Measurements from ENCODE around the gene HNRNPC. TPM values are rescaled to one million over a fixed set of nuclear protein-coding genes. Genes with fewer than 3 reads are reported as not detected.

Gene HNRNPC
- total and polyA plus RNA-seq, 9 of the 15 experiments (the other 6 are each of a cell fraction or from before 2014, with no cell fraction given), result 679 to 1,557 (median 1,191) TPM

DNA sequence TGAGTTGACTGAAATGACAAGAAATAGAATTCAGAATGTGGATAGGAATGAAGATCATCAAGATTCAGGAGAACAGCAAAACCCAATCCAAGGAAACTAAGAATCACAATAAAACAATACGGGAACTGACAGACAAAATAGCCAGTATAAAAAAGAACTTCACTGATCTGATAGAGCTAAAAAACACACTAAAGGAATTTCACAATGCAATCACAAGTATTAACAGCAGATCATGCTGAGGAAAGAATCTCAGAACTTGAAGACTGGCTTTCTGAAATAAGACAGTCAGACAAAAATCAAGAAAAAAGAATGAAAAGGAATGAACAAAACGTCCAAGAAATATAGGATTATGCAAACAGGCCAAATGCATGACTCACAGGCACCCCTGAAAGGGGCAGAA lies 98.1 kb downstream of the HNRNPC start:
- Histone ChIP-seq H3K27ac (ENCODE audit: extremely low read depth, low read depth, low read length) (no peak overlapping the region), H2AFZ (ENCODE audit: low read depth, low read length) (no peak overlapping the region), H3K4me3 (no peak overlapping the region), H3K9me3 (replicated peaks; ENCODE audit: control insufficient read depth, insufficient read depth, low read depth, low read length) (0 out of 2 replicates have a peak, but pooled peaks cover 2% of the 10 kb centered on the region), H3K9ac (ENCODE audit: insufficient read depth in 1 of 2, low read depth in 2 of 2, low read length in 2 of 2) (no peak overlapping the region), H3K27me3 (ENCODE audit: control insufficient read depth in 2 of 2, insufficient read depth in 2 of 2, low read length in 2 of 2) (peaks cover 0 to 5% of the 10 kb centered on the region in 2 experiments; a peak in 2 of 5 replicates), H4K20me1 (replicated peaks; ENCODE audit: control insufficient read depth, insufficient read depth, low read length) (no peaks in the 10 kb centered on the region), H3K36me3 (ENCODE audit: control insufficient read depth, insufficient read depth, low read length) (no peaks in the 10 kb centered on the region), H3K4me2 (ENCODE audit: insufficient read depth, low read length) (no peak overlapping the region), H3K79me2 (ENCODE audit: control insufficient read depth, insufficient read depth, low read length) (no peaks in the 10 kb centered on the region), H3K4me1 (replicated peaks in 1 of 2; ENCODE audit: control insufficient read depth in 2 of 2, insufficient read depth in 2 of 2, low read length in 2 of 2) (no peaks in the 10 kb centered on the region; a peak in 1 of 5 replicates), H3K9me1 (ENCODE audit: control insufficient read depth, insufficient read depth, low read length) (no peaks in the 10 kb centered on the region)
- in situ Hi-C loops (cut with MboI) (no loop called here), intact Hi-C loops (cut with micrococcal nuclease) (no loop called here)
- TF ChIP-seq SMARCB1 (IDR thresholded peaks at IDR 0.05; ENCODE audit: insufficient read length, low read depth) (no peak), MEF2A (IDR thresholded peaks at IDR 0.05; ENCODE audit: control insufficient read depth, low read depth, low read length) (no peak), TAF9B (IDR thresholded peaks at IDR 0.05; ENCODE audit: partially characterized antibody) (no peak), PTRF (tag; IDR thresholded peaks at IDR 0.05) (no peak), RBFOX2 (IDR thresholded peaks at IDR 0.05; ENCODE audit: low read depth, low read length) (no peak), RBM15 (IDR thresholded peaks at IDR 0.05; ENCODE audit: insufficient read depth, low read length) (no peak)
- TF ChIP-seq, protein P1, sequence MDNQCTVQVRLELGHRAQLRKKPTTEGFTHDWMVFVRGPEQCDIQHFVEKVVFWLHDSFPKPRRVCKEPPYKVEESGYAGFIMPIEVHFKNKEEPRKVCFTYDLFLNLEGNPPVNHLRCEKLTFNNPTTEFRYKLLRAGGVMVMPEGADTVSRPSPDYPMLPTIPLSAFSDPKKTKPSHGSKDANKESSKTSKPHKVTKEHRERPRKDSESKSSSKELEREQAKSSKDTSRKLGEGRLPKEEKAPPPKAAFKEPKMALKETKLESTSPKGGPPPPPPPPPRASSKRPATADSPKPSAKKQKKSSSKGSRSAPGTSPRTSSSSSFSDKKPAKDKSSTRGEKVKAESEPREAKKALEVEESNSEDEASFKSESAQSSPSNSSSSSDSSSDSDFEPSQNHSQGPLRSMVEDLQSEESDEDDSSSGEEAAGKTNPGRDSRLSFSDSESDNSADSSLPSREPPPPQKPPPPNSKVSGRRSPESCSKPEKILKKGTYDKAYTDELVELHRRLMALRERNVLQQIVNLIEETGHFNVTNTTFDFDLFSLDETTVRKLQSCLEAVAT (IDR thresholded peaks at IDR 0.05), result no peak
- TF ChIP-seq, protein P2, sequence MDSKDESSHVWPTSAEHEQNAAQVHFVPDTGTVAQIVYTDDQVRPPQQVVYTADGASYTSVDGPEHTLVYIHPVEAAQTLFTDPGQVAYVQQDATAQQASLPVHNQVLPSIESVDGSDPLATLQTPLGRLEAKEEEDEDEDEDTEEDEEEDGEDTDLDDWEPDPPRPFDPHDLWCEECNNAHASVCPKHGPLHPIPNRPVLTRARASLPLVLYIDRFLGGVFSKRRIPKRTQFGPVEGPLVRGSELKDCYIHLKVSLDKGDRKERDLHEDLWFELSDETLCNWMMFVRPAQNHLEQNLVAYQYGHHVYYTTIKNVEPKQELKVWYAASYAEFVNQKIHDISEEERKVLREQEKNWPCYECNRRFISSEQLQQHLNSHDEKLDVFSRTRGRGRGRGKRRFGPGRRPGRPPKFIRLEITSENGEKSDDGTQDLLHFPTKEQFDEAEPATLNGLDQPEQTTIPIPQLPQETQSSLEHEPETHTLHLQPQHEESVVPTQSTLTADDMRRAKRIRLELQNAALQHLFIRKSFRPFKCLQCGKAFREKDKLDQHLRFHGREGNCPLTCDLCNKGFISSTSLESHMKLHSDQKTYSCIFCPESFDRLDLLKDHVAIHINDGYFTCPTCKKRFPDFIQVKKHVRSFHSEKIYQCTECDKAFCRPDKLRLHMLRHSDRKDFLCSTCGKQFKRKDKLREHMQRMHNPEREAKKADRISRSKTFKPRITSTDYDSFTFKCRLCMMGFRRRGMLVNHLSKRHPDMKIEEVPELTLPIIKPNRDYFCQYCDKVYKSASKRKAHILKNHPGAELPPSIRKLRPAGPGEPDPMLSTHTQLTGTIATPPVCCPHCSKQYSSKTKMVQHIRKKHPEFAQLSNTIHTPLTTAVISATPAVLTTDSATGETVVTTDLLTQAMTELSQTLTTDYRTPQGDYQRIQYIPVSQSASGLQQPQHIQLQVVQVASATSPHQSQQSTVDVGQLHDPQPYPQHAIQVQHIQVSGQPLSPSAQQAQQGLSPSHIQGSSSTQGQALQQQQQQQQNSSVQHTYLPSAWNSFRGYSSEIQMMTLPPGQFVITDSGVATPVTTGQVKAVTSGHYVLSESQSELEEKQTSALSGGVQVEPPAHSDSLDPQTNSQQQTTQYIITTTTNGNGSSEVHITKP (IDR thresholded peaks at IDR 0.05; ENCODE audit: partially characterized antibody), result no peak
- TF ChIP-seq, protein P3, sequence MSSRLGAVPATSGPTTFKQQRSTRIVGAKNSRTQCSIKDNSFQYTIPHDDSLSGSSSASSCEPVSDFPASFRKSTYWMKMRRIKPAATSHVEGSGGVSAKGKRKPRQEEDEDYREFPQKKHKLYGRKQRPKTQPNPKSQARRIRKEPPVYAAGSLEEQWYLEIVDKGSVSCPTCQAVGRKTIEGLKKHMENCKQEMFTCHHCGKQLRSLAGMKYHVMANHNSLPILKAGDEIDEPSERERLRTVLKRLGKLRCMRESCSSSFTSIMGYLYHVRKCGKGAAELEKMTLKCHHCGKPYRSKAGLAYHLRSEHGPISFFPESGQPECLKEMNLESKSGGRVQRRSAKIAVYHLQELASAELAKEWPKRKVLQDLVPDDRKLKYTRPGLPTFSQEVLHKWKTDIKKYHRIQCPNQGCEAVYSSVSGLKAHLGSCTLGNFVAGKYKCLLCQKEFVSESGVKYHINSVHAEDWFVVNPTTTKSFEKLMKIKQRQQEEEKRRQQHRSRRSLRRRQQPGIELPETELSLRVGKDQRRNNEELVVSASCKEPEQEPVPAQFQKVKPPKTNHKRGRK (tag; IDR thresholded peaks at IDR 0.05), result no peak
- 3% methylated on average over 2 of the region's 2 CpGs for WGBS (ENCODE audit: insufficient coverage, low coverage, missing lambda C conversion rate)
- ATAC-seq, result no peak
- no peak for DNase-seq (ENCODE audit: extremely low read depth in 1 of 4, low spot score in 3 of 4)
- FAIRE-seq, result no peak
- BruUV-seq (replicated peaks), result no TSS peak
- ChIA-PET CTCF (ENCODE audit: low intra/inter-chr PET ratio) (no interaction called here), POLR2A (no interaction called here)
